Measurements from ENCODE around the gene THSD4.

DNA sequence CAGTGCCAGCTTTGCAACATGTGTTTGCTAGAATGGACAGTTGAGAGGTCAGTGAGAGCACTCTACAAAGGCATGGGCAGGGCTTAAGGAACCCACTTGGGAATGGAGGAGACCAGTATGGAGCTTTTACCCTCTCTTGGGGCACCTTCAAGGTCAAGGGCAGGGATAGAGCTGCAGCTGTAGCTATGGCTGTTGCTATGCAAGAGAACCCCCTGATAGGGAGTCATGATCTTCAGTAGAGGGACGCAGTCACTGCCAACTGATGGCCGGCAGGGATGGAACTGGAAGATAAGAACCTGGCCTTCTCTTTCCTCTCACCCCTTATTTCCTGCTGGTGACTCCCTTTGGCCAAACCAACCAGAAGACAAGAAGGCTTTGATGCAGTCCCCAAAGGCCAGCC, 40.3 kb downstream of the THSD4 start:
- TF ChIP-seq CTCF (IDR thresholded peaks at IDR 0.05; ENCODE audit: insufficient read depth, low read length) (no peak), POLR2AphosphoS5 (IDR thresholded peaks at IDR 0.05; ENCODE audit: low read depth) (no peak), GABPA (IDR thresholded peaks at IDR 0.05; ENCODE audit: low read depth) (no peak)
- TF ChIP-seq, protein P1, sequence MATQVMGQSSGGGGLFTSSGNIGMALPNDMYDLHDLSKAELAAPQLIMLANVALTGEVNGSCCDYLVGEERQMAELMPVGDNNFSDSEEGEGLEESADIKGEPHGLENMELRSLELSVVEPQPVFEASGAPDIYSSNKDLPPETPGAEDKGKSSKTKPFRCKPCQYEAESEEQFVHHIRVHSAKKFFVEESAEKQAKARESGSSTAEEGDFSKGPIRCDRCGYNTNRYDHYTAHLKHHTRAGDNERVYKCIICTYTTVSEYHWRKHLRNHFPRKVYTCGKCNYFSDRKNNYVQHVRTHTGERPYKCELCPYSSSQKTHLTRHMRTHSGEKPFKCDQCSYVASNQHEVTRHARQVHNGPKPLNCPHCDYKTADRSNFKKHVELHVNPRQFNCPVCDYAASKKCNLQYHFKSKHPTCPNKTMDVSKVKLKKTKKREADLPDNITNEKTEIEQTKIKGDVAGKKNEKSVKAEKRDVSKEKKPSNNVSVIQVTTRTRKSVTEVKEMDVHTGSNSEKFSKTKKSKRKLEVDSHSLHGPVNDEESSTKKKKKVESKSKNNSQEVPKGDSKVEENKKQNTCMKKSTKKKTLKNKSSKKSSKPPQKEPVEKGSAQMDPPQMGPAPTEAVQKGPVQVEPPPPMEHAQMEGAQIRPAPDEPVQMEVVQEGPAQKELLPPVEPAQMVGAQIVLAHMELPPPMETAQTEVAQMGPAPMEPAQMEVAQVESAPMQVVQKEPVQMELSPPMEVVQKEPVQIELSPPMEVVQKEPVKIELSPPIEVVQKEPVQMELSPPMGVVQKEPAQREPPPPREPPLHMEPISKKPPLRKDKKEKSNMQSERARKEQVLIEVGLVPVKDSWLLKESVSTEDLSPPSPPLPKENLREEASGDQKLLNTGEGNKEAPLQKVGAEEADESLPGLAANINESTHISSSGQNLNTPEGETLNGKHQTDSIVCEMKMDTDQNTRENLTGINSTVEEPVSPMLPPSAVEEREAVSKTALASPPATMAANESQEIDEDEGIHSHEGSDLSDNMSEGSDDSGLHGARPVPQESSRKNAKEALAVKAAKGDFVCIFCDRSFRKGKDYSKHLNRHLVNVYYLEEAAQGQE (IDR thresholded peaks at IDR 0.05; ENCODE audit: insufficient replicate concordance, low read depth), result no peak

All from HL-60 (cell line).